Mucosa of rectum (tissue), 2 donors: ENCODE results near the gene RABGGTB.
"Not testable (repeated sequence)": the region's sequence is repeated elsewhere in the genome, so short reads cannot be mapped to it uniquely, and the experiment has no call there.

ENCODE experiments used
- H3K27ac ChIP-seq, 2 donors: one replicate each; pipeline ENCODE4 v1.7.0; 2013; ENCODE audit warnings: inconsistent platforms in 2 of 2, low read depth in 2 of 2, low read length in 2 of 2
- H3K27me3 ChIP-seq, 2 donors: one replicate each; pipeline ENCODE4 v1.7.0; 2013; ENCODE audit warnings: low read length in 2 of 2; ENCODE audit not compliant: control insufficient read depth in 2 of 2, insufficient read depth in 2 of 2
- H3K36me3 ChIP-seq, 2 donors: one replicate each; pipeline ENCODE4 v1.7.0; 2013; ENCODE audit warnings: low read length in 2 of 2; ENCODE audit not compliant: control insufficient read depth in 2 of 2, insufficient read depth in 2 of 2
- H3K4me1 ChIP-seq, 2 donors: one replicate each; pipeline ENCODE4 v1.7.0; 2013; ENCODE audit warnings: low read length in 2 of 2, mild to moderate bottlenecking in 1 of 2; ENCODE audit not compliant: control insufficient read depth in 2 of 2, insufficient read depth in 2 of 2
- H3K4me3 ChIP-seq, 2 donors: one replicate each; pipeline ENCODE4 v1.7.0; 2013; ENCODE audit warnings: low read length in 2 of 2
- H3K9ac ChIP-seq, 2 donors: one replicate each; pipeline ENCODE4 v1.7.0; 2013; ENCODE audit warnings: low read length in 2 of 2, low read depth in 1 of 2, mild to moderate bottlenecking in 1 of 2
- H3K9me3 ChIP-seq, 2 donors: one replicate each; pipeline ENCODE4 v1.7.0; 2013; ENCODE audit warnings: low read length in 2 of 2; ENCODE audit not compliant: control insufficient read depth in 2 of 2
- donor health status: healthy.
- donor health status: Normal muscosa, but diverticular disease.

Gene RABGGTB

GRCh38 chr1:75823596-75823995, 37.5 kb downstream of the RABGGTB start:
- H3K9me3 ChIP-seq, H3K9ac ChIP-seq, H3K4me1 ChIP-seq, H3K4me3 ChIP-seq, H3K27me3 ChIP-seq, H3K27ac ChIP-seq, H3K36me3 ChIP-seq: not testable (repeated sequence)

- Histone ChIP-seq H3K27ac (no peak overlapping the region), H3K4me1 (no peaks in the 10 kb centered on the region), H3K9me3 (no peaks in the 10 kb centered on the region), H3K36me3 (no peaks in the 10 kb centered on the region), H3K27me3 (no peaks in the 10 kb centered on the region), H3K9ac (no peak overlapping the region), H3K4me3 (no peak overlapping the region)
These were observed 50.6 kb downstream of the RABGGTB start for GRCh38 chr1:75836528-75837100.

GRCh38 chr1:75838079-75838478, 52.0 kb downstream of the RABGGTB start:
- no peaks in the 10 kb centered on the region for H3K36me3 ChIP-seq
- no peak overlapping the region for H3K4me3 ChIP-seq
- H3K27ac ChIP-seq, result no peak overlapping the region
- no peaks in the 10 kb centered on the region for H3K9me3 ChIP-seq
- no peak overlapping the region for H3K9ac ChIP-seq
- no peaks in the 10 kb centered on the region for H3K27me3 ChIP-seq
- no peaks in the 10 kb centered on the region for H3K4me1 ChIP-seq

DNA sequence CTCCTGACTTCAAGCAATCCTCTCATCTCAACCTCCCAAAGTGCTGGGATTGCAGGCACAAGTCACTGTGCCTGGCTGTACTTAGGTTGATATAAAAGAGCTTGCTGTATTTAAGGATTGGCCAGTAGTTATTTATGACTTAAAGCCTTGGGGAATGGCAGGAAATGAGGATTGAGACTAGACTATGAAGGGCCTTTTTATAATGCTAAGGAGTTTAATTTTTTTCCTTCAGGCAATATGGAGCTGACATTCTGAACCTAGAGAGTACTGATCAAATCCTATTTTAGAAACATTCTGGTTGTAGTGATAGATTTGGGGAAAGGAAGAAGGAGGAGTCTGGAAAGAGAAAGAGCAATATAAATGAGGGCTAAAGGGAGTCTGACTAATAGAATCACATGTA, 55.4 kb downstream of the RABGGTB start:
- Histone ChIP-seq H3K4me1 (no peaks in the 10 kb centered on the region), H3K9me3 (no peaks in the 10 kb centered on the region), H3K4me3 (no peak overlapping the region), H3K27ac (no peak overlapping the region), H3K9ac (no peak overlapping the region), H3K36me3 (no peaks in the 10 kb centered on the region), H3K27me3 (no peaks in the 10 kb centered on the region)
